Measurements from ENCODE around the gene TYW1.
A peak's percentile ranks its signal among the peaks of the same experiment; 100 is the strongest.
"Not testable (repeated sequence)": the region's sequence is repeated elsewhere in the genome, so short reads cannot be mapped to it uniquely, and the experiment has no call there.

TYW1 gene

DNA sequence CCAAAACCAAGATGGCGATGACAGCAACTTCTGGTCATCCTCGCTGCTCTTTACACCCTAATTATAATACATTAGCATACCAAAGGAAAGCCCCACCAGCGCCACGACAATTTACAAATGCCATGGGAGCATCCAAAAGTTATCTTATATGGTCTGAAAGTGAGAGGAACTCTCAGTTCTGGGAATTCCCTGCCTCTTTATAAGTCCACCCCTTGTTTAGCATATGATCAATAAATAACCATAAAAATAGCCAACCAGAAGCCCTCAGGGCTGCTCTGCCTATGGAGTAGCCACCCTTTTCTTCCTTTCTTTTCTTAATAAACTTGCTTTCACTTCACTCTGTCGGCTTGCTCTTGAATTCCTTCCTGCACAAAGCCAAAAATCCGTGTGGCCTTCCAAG is 262.7 kb downstream of the TYW1 start:
- not testable (repeated sequence) for DNase-seq

DNA sequence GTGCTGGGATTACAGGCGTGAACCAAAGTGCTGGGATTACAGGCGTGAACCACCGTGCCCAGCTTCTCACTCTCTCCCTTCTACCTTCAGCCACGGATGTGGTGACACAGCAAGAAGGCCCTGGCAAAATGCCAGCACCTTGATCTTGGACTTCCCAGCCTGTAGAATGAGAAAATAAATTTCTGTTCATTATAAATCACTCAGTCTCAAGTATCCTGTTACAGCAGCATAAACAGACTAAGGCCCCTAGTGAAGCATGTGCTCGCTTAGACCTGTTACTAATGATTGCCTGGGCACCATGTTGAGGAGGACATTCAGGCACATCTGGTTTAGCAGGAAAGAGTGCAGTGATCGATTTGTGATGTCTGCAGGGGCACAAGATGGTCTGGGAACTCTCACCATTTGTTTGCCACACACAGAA is 263.5 kb downstream of the TYW1 start:
- DNase-seq = peak; percentile 23

GRCh38 chr7:67264000-67264399 is 267.4 kb downstream of the TYW1 start:
- DNase-seq = not testable (repeated sequence)

- DNase-seq = not testable (repeated sequence)
Observed at GRCh38 chr7:67266070-67266469, 269.4 kb downstream of the TYW1 start.

DNA sequence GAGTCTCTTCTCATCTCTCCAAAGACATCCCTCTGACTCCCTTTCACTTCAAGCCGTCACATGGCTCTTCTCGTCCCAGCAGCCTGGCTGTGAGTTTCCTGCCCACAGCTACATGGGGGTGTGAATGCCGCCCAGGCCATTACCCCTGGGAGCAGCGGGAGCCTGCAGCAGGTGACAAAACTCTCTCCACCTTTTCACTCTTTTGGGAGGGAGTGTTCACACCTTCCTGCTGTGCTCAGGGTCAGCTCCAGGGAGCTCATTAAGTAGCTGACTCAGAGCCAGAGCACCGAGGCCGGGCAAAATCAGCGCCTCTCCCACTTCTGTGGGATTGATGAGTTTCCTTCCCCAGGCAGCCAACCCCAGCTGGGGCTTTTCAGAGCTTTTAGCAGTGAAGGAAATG is 271.3 kb downstream of the TYW1 start:
- DNase-seq = no peak

GRCh38 chr7:67269916-67270315 is 273.3 kb downstream of the TYW1 start:
- not testable (repeated sequence) for DNase-seq

Measured in activated CD8-positive, alpha-beta memory T cell treated with anti-CD3 and anti-CD28 coated beads, Interleukin-2, amount 50 U/mL, for 4 hours (primary cell).